Activated CD8-positive, alpha-beta memory T cell treated with anti-CD3 and anti-CD28 coated beads, Interleukin-2, amount 50 U/mL, for 24 hours (primary cell): Measurements from ENCODE around the gene NMRK2.
"Not testable (repeated sequence)": the region's sequence is repeated elsewhere in the genome, so short reads cannot be mapped to it uniquely, and the experiment has no call there.

Experiments
- DNase-seq: peaks from one replicate; pipeline ENCODE4 v3.0.0-alpha.2; 2020; ENCODE audit errors: extremely low read depth

The NMRK2 gene, protein sequence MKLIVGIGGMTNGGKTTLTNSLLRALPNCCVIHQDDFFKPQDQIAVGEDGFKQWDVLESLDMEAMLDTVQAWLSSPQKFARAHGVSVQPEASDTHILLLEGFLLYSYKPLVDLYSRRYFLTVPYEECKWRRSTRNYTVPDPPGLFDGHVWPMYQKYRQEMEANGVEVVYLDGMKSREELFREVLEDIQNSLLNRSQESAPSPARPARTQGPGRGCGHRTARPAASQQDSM

GRCh38 chr19:3932931-3933810, at the start of gene NMRK2:
TSS of gene NMRK2 (plus strand) at chr19:3933069. CDS start at chr19:3933672, 603 bp downstream.
- DNase-seq = no peak

DNA sequence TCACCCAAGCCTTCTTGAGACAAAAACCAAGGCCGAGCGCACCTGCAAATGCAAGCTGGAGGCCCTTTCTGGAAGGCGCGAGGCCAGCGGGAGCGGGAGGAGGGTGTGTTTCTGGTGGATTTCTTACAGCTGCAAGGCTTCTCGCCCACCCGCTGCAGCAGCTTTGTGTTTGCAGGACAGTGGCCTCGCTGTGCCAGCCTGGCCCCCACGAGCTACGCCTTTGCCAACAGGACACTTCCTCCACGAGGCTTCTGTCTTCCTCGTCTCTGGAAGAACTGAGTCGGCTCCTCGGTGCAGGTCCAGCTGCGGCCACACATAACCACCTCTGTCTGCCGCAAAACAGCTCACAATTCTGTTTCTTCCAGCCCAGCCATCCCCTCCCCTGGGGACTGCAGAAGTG, 42.3 kb upstream of the NMRK2 start:
- no peak for DNase-seq

DNA sequence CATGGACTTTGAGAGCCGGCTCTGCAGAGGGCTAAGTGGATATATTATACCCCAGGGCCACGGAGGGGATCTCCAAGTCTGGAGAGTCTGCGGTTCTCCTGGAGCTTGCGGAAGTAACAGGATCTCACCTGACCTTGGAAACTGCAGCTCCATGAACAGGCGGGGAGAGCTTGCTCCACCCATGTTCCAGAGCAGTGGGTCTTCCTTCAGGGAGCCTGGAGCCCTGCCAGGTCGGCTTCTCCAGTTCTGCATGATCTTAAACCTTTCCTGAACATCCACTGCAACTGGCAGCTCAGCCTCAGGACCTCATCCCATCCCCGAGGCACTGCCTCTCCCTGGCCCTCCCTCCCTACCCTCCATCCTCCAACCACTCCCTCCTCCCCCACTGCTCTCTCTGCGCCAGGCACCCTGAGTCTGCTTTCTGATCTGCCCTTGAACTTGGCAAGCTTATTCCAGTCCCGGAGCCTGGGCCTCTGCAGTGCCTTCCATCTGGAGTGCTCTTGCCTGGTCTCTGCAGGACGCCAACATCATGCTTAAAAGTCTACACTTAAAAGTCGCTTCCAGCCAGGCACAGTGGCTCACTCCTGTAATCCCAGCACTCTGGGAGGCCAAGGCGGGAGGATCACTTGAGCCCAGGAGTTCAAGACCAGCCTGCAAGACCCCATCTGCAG, 39.2 kb upstream of the NMRK2 start:
- no peak for DNase-seq

DNA sequence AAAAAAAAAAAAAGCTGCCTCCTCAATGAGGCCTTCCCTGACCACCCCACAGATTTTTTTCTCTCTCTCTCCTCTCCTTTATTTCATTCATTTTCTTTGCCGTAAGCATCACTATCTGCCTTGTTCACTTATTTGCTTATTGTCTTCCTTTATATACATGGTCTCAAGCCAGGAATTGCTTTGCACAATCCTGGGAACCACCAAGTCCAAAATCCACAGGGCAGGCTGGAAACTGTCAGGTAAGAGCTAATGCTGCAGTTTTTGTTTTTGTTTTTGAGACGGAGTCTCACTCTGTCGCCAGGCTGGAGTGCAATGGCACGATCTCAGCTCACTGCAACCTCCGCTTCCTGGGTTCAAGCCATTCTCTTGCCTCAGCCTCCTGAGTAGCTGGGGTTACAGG, 37.9 kb upstream of the NMRK2 start:
- DNase-seq = not testable (repeated sequence)

DNA sequence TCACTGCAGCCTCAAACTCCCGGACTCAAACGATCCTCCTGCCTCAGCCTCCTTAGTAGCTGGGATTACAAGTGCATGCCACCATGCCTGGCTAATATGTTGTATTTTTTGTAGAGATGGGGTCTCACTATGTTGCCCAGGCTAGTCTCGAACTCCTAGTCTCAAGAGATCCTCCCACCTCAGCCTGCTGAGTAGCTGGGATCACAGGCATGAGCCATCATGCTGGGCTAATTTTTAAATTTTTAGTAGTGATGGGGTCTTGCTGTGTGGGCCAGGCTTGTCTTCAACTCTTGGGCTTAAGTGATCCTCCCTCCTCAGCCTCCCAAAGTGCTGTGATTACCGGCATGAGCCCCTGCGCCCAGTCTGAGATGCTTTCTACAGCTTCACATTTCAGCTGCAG, 37.1 kb upstream of the NMRK2 start:
- DNase-seq = no peak

DNA sequence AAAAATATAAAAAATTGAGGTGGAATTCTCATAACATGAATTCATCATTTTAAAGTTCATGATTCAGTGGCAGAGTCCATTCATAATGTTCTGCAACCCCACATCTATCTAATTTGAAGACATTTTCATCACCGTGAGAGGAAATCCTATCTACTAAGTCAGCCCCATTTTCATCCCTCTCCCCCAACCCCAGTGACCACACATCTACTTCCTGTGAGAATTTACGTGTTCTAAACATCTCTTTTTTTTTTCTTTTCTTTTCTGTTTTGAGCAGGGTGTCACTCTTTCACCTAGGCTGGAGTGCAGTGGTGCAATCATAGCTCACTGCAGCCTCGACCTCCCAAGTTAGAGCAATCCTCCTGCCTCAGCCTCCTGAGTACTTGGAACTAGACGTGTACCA, 34.9 kb upstream of the NMRK2 start:
- no peak for DNase-seq

- DNase-seq = no peak
Observed at GRCh38 chr19:3898426-3898825, 34.4 kb upstream of the NMRK2 start.

GRCh38 chr19:3899531-3900294, 33.2 kb upstream of the NMRK2 start:
- no peak for DNase-seq

GRCh38 chr19:3902317-3902973, 30.4 kb upstream of the NMRK2 start:
- no peak for DNase-seq

- no peak for DNase-seq
Observed at GRCh38 chr19:3904233-3904632, 28.6 kb upstream of the NMRK2 start.

GRCh38 chr19:3907626-3908265, 25.1 kb upstream of the NMRK2 start:
- DNase-seq = no peak

- no peak for DNase-seq
Observed at GRCh38 chr19:3908266-3909054, 24.4 kb upstream of the NMRK2 start.

DNA sequence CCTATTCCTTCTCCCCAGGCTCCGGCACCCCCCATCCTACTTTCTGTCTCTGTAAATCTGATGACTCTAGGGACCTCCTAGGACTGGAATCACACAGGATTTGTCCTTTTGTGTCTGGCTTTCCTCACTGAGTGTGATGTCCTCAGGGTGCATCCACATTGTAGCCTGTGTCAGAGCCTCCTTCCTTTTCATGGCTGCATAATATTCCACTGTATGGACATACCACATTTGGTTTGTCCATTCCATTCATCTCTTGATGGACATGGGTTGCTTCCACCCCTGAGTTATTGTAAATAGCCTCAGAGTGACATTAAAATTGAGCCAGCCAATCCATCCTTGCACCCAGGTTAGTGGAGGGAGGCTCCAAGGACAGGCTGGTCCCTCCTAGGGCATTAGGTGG, 22.8 kb upstream of the NMRK2 start:
- DNase-seq = no peak

DNA sequence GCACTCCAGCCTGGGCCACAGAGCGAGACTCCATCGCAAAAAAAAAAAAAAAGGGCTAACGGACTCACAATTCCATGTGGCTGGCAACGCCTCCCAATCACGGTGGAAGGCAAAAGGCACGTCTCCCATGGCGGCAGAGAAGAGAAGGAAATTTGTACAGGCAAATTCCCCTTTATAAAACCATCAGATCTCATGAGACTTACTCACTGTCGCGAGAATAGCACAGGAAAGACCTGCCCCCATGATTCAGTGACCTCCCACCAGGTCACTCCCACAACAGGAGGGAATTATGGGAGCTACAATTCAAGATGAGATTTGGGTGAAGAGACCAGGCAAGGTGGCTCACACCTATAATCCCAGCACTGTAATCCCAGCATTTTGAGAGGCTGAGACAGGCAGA, 18.7 kb upstream of the NMRK2 start:
- DNase-seq = no peak

- no peak for DNase-seq
Observed at GRCh38 chr19:3916033-3916432, 16.8 kb upstream of the NMRK2 start.

DNA sequence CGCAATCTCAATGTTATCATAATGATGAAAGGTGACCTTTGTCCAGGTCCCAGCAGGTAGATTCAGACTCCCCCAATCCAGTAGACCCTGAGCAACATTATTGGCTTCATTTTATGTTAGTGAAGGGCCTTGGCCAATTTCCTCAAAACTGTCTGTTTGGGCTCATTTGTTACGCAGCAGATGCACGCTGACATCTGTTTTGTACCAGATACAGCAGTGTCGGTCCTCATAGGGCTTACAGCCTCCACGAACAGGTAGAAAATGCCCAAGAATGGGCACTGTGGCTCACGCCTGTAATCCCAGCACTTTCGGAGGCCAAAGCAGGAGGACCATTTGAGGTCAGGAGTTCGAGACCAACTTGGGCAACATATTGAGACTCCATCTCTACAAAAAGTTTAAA, 13.1 kb upstream of the NMRK2 start:
- no peak for DNase-seq

GRCh38 chr19:3923096-3923758, 9.6 kb upstream of the NMRK2 start:
- DNase-seq = no peak

DNA sequence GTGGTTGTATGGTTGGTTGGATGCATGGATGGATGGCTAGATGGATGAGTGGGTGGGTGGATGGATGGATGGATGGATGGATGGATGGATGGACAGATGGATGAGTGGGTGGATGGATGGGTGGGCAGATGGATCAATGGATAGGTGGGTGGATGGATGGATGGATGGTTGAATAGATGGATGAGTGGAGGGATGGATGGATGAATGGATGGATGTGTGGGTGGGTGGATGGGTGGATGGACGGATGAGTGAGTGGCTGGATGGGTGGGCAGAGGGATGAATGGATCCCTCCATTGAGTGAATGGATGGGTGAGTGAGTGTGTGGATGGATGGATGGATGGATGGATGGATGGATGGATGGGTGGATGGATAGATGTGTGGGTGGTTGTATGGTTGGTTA, 9.0 kb upstream of the NMRK2 start:
- DNase-seq = no peak

- no peak for DNase-seq
Observed at GRCh38 chr19:3931041-3931440, 1.8 kb upstream of the NMRK2 start.
